HG03097 (cell line): ENCODE data around the gene GABRB1.

Experiments used
- ATAC-seq: cut with Tn5 transposase; IDR thresholded peaks from one replicate; pipeline ENCODE4 v1.9.1; 2021; ENCODE audit not compliant: unreplicated experiment, low FRiP score

The GABRB1 gene

DNA sequence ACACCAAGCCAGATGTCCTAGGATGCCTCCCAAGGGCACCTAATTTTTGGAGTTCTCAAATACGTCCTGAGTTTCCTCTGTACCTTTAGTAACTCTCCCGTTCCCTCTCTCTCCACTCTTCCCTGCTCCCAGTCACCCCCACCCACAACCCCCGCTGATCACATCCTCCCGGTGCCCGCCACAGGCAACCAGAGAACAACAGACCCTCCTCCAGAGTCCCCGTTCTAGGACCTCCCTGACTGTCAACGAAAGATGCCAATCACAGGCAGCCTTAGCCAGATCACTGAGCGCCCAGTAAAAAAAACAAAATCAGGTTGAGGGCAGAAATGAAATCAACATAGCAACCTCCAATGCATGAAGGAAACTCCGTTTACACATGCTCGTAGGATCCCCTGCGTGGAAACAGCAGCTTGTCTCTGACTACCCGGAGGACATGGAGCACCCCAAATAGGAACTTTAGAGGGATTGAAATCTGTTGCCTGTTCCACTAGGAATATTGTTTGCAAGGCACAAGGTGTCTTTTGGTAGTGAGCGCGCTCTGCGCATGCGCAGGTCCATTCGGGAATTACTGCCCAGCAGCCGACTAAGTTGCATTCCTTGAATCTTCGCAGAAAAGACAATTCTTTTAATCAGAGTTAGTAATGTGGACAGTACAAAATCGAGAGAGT, at the start of gene GABRB1:
TSS of gene GABRB1 (plus strand) at position 557 of the 668 bp plus-strand sequence.
- ATAC-seq = no peak

DNA sequence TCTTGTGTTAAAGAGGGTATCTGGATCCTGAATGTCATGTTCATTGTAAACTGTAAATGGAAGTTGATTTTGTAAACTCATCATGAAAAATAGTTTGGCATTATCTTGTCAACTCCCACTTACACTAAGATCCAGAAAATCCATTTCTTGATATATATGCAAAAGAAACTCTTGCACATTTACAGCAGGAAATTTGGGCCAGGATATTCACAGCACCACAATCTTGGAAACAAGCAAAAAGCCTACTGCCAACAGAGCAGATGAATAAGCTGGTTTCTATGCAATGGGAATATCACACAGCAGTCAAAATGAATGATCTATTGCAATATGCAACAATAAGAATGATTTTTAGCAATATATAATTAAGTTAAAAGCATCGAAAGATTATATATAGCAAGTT, 46.6 kb upstream of the GABRB1 start:
- ATAC-seq = no peak

DNA sequence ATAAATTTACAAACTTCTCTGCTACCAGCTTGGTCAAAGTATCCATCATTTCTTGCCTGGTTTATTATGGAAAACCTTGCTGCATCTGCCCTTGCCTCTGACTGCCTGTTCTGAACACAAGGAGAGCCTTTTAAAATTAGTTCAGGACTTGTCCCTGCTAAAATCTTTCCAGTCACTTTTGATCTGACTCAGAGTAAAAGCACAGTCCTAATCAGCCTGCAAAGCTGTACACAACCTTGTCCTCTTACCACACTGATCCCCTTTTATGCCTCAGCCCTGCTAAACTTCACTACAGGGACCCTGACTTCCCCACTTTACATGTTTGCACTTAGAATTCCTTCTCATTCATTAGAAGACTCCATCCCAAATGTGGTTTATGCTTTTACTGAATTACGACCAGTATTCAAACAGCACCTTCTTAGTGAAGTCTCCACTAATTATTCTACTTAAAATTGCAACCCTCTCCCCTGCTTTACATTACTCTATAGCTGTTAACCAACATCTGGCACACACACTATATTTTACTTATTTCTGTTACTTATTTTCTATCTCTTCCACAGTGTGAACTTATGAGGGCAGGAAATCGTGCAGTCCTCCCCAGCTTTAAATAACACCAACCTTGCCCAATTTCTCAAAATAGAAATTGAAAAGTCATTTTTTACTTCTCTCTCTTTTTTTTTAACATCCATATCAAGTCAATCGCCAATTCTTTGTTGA, 44.3 kb upstream of the GABRB1 start:
- ATAC-seq = no peak

DNA sequence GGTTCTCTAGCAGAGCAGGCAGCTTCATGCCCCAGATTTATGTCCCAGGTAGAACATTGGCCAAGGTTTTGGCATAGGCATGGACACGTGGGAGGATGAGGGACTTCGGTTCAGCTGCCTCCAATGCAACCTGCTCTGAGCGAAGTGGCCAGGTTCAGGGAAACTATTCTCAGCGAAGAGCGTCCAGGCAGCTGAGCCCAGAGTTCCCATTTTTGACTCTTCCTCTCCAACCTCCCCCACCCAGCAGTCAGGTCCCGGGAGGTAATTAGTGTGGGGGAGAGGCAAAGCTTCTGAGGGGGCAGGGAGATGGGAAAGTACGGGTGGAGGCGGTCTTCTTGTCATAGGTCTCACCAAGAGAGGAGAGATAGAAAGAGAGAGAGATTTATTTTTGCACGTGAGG, 39.0 kb upstream of the GABRB1 start:
- ATAC-seq = no peak

DNA sequence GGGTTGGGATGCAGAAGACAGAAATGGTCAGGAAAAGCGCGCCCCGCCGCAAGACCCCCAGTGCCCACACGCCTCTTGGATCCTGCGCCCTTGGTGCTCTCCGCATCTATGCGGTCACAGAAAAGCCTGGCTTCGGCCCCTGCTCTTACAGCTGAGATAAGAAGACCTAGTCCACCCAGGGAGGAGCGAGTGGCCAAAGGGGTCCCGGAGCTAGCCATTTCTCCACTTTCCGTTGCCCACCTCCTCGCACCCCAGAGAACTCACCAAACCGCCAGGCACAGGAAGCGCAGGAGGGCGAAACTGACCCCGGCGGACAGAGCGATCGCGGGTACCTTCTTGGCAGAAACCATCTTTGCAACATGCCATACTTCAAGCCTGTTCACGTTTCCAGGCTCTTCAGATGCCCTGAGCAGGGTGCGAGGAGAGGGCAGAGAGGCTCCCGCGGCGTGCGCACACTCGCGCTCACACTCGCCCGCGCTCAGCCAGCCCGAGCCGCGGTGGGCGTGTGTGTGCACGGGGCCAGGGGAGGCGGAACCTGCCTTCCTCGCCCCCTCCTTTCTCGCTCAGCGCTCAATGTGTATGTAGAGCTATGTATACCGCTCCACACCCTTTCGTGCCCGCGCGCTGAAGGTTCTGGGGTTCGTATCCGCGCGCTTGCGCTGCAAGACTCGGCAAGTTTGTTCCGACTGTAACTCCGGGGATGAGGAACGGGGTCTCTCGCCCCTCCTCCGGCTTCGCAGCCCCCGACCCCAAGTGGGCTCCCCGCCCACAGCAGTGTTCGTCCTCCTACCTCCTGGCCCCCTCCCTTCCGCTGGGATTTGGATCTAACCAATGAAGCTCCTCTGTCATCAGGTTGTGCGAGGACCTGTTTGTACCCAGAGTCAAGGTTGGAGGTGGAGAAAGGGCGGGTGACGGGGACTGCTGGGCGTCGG, 38.0 kb upstream of the GABRB1 start, which contains the start of gene GABRA4:
TSS of gene GABRA4 (minus strand) at position 507 of the 932 bp plus-strand sequence. CDS start at position 350, 157 bp downstream.
- no peak for ATAC-seq

DNA sequence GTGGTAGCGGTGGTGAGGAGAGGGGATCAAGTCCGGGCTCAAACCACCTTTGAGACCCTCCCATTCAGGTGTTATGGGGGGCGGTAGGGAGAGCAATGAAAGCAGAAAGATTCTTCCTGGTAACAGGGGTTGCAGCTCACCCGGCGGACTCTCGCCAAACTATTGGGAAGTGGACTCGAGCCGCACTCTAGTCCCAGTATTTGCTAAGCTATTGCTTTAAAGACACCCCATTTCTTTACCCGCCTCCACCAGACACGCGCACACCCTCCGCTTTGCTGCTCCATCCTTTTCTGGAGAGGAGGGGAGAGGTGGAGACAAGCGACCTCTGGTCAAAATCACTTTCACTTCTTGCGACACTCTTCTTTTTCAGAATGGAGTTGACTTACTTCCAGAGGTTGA, 37.4 kb upstream of the GABRB1 start:
- no peak for ATAC-seq

DNA sequence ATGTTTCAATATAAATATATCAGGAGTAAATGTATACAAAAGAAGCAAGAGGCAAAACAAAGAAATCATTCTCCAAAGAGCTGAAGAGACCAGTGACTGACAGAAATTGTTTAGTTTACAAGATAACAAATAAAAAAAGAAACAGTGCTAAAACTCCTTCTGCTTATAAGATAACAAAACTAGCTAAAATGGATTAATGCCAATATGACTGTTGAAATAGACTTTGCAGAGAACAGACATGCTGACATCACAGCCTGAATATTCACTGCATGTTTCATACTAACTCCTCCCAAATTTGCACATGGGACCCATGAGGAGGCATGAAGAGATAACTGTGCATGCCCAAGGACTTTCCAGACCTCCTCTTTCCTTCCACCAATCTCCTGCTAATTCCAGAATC, 31.8 kb upstream of the GABRB1 start:
- ATAC-seq = no peak

DNA sequence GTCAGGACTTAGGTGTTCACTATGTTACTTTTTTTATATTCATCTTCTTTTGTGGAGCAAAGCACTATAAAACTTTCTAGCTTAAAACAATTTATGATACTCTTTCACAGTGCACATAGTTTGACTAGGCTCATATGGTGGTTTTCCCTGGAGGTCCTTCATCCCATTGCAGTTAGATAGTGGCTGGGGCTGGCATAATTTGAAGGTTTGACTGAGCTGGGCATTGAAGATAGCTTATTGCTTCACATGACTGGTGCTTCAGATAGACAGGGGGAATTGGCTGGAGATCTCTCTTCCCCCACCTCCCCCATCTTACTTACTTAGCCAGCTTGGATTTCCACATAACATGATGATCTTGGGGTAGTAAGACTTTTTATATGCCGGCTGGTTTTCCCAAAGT, 31.0 kb upstream of the GABRB1 start:
- no peak for ATAC-seq

DNA sequence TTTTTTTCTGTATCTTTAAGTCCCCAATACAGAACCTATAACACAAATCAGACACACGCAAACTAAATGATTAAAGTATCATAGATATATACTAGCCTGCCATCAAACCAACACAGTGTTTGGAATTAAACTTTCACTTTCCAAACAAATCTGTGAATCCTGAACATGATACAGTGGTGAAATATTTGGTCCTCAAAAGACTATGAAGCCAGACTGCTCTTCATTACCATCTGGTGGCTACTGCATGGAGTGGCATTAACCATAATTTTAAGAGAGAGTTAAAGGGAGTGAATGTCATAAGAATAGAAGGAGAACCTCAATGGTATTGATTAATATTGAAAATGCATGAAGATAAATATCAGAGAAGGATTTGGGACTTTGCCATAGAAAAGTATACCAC, 28.8 kb upstream of the GABRB1 start:
- ATAC-seq = no peak

DNA sequence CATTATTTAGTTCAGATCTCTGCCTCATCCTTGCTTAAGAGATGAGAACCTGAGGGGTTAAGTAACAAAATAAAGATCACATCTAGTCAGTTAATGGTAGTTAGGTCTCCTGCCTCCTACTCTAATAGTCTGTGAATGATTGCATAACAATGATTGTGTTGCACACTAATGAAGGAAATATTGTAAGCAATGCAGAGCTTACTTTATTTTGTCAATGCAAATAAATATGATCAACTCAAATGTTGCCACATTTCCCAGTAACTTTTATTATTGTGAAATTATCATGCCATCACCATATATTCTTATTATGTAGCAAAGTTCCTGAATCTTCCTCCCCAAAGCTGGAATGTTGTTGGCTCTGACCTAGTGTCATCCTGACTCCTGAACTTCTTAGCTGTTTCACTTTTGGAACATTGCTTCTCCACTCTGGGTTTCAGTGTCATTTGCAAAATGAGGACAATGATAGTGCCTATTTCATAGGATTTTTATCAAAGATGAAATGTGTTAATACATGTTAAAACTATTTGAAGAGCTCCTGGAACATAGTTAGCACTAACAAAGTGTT, 20.9 kb upstream of the GABRB1 start:
- ATAC-seq = peak; percentile 16

DNA sequence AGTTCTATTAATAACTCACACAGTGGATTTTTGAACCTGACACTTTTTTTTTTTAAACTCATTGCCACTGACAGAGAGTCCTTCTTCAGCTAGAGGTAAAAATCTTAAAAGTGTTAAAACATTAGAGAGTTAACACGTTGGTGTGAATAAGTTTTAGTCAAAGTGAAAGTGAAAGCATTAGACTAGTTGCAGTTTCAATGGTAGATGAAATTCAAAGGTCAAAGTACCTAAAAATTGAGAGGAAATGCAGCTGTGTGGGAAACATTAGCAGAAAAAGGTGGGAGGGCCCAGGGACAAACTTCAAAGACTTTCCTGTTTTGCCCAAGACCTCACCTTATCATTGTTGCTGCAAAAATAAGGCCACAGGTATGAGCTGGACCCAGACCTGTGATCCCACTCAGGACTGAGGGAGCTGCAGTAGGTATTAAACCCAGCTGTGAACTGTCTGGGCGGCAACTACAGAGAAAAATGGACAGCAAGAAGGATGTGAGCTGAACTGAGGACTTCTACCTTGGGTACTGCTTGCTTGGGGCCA, 20.4 kb upstream of the GABRB1 start:
- ATAC-seq = peak; percentile 94

DNA sequence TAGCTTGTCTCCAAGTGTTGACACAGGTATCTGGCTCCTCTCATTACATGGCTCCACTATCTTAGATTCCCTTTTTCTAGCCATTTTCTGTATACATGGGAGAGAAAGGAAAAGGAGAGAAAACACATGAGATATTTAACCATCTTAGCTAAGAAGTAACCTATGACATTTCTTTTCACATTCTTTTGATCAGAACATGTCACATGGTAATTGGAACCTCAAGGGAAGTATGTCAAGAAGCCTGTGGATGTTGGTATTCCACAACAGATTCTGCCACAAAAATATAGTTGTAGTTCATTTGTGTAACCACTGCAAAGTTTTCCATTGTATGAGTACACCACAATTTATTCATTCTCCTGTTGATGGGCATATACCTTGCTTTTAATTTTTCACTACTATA, 18.7 kb upstream of the GABRB1 start:
- no peak for ATAC-seq

DNA sequence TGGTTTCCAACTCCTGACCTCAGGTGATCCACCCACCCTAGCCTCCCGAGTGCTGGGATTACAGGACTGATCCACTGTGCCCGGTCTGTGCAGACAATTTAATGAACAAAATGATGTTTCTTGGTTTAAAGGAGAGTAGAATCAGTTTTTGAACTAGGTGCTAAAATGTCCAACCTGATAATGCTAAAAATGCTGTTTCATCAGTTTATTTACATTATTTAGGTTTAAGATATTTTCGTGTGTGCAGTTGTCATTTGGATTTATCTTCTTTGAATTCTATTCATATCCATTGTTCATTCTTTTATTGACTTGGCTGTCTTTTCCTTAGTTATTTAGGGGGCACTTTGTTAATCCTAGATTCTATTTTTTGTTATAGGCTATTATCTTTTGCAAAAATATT, 18.0 kb upstream of the GABRB1 start:
- no peak for ATAC-seq

DNA sequence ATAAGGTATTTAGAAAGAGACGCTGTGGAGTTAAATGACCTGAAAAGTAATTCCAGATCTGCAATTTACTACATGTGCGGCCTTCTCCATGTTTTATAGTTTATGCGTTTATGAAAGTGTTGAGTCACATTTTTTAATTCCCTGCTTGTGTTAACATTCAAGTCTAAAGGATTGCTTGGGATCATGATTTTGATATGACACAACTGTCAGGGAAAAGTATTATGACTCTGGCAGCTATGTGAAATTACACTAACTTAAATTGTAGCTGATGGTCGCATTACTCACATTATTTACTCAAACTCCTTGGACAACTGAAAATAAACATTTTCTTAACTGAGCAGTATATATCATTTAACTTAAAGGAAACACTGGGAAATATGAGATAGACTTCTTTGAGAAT, 14.3 kb upstream of the GABRB1 start:
- ATAC-seq = no peak

DNA sequence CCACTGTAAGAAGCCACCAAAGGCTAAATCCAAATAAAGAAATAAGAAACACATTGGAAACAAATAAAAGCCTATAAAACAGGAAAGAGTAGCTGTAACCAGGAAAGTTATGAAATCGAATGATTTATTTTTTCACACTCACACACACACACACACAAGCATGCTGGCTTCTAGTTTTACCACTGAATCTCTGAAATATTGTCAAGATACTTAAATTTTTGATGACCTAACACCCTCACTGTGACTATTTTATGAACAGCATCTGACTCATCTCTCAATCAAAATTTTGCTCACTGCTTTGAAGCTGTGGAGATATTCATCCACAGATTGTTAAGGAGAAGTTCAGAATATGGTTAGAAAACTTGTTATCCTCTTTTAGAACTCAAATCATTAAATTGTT, 13.9 kb upstream of the GABRB1 start:
- ATAC-seq = no peak

DNA sequence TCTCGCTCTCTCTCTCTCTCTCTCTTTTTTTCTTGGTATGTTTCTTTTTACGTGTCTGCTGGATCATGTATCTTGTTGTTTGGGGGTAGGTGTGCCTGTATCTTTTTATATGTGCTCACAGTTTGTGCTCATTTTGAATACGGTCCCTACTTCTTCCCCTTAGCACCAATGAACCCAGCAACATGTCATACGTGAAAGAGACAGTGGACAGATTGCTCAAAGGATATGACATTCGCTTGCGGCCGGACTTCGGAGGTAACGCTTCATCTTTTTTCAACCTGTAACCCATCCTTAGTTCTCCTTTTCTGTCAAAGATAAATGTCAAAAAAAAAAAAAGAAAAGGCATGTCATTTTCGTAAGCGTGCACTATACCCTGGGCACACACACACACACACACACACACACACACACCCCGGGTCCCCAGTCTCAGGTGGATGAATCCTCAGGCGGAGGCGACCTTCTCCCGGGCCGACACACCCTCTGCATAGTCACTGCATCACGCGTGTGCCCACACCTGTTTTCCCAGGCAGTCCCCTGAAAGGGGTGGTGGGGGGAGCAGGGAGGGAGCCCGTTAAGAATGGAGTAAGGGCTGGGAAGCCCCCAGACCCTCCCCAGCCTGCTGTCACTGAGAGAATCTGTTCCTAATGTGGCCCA, 511 bp downstream of the GABRB1 start:
- ATAC-seq = no peak

DNA sequence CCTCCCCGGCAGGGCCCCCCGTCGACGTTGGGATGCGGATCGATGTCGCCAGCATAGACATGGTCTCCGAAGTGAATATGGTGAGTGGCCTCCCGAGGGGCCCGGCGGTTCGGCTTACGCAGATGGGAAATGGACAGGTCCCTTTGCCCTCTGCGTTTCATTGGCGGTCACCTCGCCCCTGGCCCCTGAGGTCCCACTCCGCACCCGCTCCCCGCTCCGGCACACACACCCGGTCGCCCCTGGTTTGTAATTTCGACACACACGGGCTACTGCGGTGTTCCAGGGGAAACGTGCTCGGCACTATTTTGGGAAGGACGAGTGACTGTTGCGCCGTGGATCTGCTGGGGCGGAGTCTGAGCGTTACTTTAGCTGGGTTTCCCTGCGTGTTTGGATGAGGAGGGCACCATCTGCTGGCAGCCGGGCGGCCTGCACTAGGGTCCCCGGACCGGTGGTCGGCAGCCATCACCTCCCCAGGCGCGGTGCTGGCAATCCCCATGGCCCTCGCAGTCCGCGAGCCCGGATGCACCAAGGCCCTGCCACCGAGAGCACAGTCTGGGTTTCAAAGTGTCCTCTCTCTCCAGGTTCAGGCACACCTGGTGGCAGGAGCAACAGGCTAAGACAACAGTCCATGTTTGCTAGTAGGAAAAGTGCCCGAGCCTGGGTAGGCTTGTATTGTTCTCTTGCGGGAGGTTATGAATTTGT, 1.2 kb downstream of the GABRB1 start:
- ATAC-seq = peak; percentile 91

DNA sequence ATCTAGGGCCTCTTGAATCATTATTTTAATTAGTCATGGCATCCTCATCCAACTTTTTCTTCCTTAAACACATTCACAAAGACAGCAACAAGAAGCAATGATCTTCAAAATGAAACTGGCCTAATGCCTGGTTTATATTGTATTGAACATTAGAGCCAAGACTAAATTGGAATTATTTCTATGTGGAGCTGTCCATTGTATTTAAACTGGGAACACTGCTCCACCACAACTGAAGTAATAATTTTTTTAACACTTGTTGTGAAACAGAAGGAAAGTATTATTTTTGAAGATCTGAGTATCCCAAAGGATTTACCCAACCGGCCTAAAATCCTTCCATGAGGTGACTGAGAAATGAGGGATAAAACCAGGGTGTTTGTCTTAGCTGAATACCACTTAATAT, 6.9 kb downstream of the GABRB1 start:
- ATAC-seq = no peak

DNA sequence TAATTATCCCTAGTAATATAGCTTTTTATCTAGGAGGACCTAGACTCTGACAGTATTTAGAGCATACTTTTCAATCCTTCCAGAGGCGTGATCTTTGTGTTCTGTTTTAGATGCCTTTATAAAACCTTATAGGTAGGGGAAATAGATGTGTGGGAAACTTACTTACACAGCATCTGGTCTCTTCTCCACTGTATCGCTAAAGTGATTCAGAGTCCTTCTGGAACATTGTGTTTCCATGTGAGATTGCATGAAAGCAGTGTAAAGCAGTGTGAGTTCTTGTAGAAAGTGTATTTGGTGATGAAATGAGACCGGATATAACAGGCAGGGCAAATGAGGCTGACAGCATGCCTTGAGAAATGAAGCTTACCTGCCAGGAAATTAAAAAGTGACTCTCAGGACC, 9.5 kb downstream of the GABRB1 start:
- ATAC-seq = no peak

DNA sequence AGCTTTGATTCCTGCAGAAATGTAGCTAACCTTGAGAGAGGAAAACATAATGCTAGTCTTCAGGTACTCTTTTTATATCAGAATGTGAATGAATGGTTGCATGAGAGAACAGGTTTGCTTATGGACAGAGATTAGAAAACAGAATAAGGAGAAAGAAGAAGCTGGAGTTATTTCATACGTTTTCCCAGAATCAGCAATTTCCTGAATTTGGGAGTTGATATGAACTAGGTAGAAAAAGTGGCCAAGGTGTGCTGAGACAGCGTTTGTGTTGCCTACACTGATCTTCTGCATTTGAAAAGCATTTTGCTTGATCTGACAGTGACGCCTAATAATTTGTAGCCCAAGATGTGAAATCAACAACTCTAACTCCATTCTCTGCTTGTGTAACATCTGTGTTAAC, 12.5 kb downstream of the GABRB1 start:
- no peak for ATAC-seq
